Measurements from ENCODE around the gene RASSF5. TPM values are rescaled to one million over a fixed set of nuclear protein-coding genes. Genes with fewer than 3 reads are reported as not detected.

RASSF5 gene
- total and polyA plus RNA-seq, 10 of the 15 experiments (the other 5 are each of a cell fraction or from before 2014, with no cell fraction given) = 14.0 to 89.6 (median 68.9) TPM

DNA sequence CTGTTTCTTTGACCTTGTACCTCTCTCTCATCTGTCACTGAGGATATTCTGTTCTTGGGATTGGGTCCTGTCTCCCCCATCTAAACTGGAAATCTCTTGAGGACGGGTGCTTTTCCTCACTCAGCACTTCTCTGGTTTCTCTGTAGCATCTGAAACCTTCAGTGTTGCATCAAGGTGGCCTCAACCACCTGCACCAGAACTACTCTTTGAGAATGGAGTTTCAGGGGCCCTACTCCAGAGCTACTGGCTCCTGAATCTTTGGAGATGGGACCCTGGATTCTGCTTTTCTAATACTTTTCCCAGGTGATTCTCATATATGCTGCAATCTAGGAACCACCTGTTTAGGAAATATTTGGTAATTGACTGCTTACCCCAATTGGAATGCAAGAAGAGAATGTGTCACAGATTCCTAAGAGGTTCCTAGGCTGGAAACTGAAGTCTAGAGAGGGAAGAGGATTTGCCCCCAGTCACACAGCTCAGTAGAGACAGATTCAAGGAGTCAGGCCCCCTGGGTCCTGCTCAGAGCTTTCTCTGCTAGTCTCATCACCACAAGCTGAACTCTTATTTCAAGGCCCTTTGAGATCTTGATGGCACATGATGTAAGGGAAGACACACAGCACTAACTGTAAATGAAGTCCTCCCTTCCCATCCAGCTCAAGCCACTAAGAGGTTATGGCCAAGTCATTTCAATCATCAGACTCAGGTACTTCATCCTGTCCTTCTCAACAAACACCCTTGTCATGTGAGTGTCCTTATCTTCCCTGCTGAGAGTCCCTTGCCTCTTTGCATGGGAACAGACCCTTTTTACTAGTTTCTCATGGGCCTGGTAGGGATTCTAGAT lies 56.3 kb downstream of the RASSF5 start:
- TF ChIP-seq, protein P1, sequence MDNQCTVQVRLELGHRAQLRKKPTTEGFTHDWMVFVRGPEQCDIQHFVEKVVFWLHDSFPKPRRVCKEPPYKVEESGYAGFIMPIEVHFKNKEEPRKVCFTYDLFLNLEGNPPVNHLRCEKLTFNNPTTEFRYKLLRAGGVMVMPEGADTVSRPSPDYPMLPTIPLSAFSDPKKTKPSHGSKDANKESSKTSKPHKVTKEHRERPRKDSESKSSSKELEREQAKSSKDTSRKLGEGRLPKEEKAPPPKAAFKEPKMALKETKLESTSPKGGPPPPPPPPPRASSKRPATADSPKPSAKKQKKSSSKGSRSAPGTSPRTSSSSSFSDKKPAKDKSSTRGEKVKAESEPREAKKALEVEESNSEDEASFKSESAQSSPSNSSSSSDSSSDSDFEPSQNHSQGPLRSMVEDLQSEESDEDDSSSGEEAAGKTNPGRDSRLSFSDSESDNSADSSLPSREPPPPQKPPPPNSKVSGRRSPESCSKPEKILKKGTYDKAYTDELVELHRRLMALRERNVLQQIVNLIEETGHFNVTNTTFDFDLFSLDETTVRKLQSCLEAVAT (IDR thresholded peaks at IDR 0.05) = no peak
- TF ChIP-seq POLR2AphosphoS5 (IDR thresholded peaks at IDR 0.05; ENCODE audit: low read length) = 0 out of 2 replicates have a peak, but pooled peaks have one; percentile 8
- TF ChIP-seq, protein P2, sequence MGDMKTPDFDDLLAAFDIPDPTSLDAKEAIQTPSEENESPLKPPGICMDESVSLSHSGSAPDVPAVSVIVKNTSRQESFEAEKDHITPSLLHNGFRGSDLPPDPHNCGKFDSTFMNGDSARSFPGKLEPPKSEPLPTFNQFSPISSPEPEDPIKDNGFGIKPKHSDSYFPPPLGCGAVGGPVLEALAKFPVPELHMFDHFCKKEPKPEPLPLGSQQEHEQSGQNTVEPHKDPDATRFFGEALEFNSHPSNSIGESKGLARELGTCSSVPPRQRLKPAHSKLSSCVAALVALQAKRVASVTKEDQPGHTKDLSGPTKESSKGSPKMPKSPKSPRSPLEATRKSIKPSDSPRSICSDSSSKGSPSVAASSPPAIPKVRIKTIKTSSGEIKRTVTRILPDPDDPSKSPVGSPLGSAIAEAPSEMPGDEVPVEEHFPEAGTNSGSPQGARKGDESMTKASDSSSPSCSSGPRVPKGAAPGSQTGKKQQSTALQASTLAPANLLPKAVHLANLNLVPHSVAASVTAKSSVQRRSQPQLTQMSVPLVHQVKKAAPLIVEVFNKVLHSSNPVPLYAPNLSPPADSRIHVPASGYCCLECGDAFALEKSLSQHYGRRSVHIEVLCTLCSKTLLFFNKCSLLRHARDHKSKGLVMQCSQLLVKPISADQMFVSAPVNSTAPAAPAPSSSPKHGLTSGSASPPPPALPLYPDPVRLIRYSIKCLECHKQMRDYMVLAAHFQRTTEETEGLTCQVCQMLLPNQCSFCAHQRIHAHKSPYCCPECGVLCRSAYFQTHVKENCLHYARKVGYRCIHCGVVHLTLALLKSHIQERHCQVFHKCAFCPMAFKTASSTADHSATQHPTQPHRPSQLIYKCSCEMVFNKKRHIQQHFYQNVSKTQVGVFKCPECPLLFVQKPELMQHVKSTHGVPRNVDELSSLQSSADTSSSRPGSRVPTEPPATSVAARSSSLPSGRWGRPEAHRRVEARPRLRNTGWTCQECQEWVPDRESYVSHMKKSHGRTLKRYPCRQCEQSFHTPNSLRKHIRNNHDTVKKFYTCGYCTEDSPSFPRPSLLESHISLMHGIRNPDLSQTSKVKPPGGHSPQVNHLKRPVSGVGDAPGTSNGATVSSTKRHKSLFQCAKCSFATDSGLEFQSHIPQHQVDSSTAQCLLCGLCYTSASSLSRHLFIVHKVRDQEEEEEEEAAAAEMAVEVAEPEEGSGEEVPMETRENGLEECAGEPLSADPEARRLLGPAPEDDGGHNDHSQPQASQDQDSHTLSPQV (IDR thresholded peaks at IDR 0.05) = no peak
- TF ChIP-seq ZNF217 (IDR thresholded peaks at IDR 0.05) = no peak
- RAD21 ChIA-PET (ENCODE audit: unreplicated experiment) = interaction anchor here (0.5 to 4.8 kb wide), 11 partner anchors 9 to 161 kb away, joined by 3 to 57 read pairs (median 4); partner anchors contain the start of gene IKBKE
- no peaks in the 10 kb centered on the region for H3K9me3 ChIP-seq (replicated peaks; ENCODE audit: control insufficient read depth, insufficient read depth, low read length)
- SMC1A ChIA-PET (ENCODE audit: uncharacterized antibody, unreplicated experiment) = interaction anchor here (0.6 to 21.1 kb wide), 15 partner anchors 9 to 181 kb away, joined by 3 to 476 read pairs (median 5); partner anchors contain the start of genes DYRK3 and IKBKE
- 4% methylated on average over 1 of the region's 1 CpG for WGBS (ENCODE audit: insufficient coverage, insufficient replicate concordance, low lambda C conversion rate, missing lambda C conversion rate)
- peak overlapping the region; percentile 81 for H3K27ac ChIP-seq (ENCODE audit: control insufficient read depth, insufficient read depth)
- in situ Hi-C loops (cut with MboI) = no loop called here
- H3K9ac ChIP-seq (ENCODE audit: control insufficient read depth, insufficient read depth, low read length) = peak overlapping the region; percentile 47
- H3K79me2 ChIP-seq (ENCODE audit: control insufficient read depth, insufficient read depth, low read length) = peaks cover 97% of the 10 kb centered on the region
- no peak for FAIRE-seq
- H3K4me3 ChIP-seq = peak overlapping the region; percentile 56
- no peaks in the 10 kb centered on the region for H3K27me3 ChIP-seq (replicated peaks in 1 of 2; ENCODE audit: control insufficient read depth in 2 of 2, insufficient read depth in 2 of 2, low read length in 1 of 2)
- H3K4me2 ChIP-seq (ENCODE audit: control insufficient read depth, insufficient read depth) = peak overlapping the region; percentile 78
- H3K36me3 ChIP-seq (ENCODE audit: control insufficient read depth in 2 of 2, insufficient read depth in 2 of 2, low read length in 1 of 2) = peaks cover 10 to 55% of the 10 kb centered on the region in 2 experiments
- intact Hi-C loops (cut with micrococcal nuclease; ENCODE audit: unreplicated experiment) = loop anchor here (1.0 kb wide), 1 partner anchor 17 kb away; no protein-coding TSS in a partner anchor
- POLR2A ChIA-PET = interaction anchor here (0.5 to 9.0 kb wide), 7 partner anchors 8 to 150 kb away, joined by 3 to 117 read pairs (median 5); partner anchors contain the start of gene EIF2D
- CTCF ChIA-PET = interaction anchor here (0.7 to 18.4 kb wide), 13 partner anchors 9 to 841 kb away, joined by 3 to 330 read pairs (median 4); partner anchors contain the start of gene EIF2D
- peaks cover 12% of the 10 kb centered on the region for H4K20me1 ChIP-seq (ENCODE audit: control insufficient read depth, insufficient read depth)
- DNase-seq (ENCODE audit: low read depth, low spot score) = no peak
- H3K4me1 ChIP-seq (ENCODE audit: control insufficient read depth, insufficient read depth, low read length) = peaks cover 61% of the 10 kb centered on the region
- no peak overlapping the region for H2AFZ ChIP-seq (ENCODE audit: control insufficient read depth, low read depth, low read length)
- BruUV-seq (replicated peaks) = no TSS peak
- ATAC-seq = peak; percentile 9
